MM.1S (cell line): ENCODE measurements around the gene DLG5.

Experiments used
- DNase-seq: peaks from one replicate; pipeline ENCODE4 v3.0.0-alpha.2; 2015
- H2AFZ ChIP-seq: fragments of 300-600 bp; sonication (generic); 2 replicates; pipeline ENCODE4 v1.6.0; 2016; ENCODE audit warnings: antibody characterized with exemption, low read length
- H3F3A ChIP-seq: fragments of 300-600 bp; sonication (generic); 2 replicates; pipeline ENCODE4 v1.6.1; 2016; ENCODE audit warnings: mild to moderate bottlenecking, antibody characterized with exemption, low read length, moderate library complexity, mixed read lengths; ENCODE audit not compliant: insufficient read depth
- H3K27ac ChIP-seq: fragments of 300-600 bp; sonication (generic); 2 replicates; pipeline ENCODE4 v1.5.1; 2016; ENCODE audit warnings: mild to moderate bottlenecking, low read length
- H3K27me3 ChIP-seq: fragments of 300-600 bp; sonication (generic); replicated peaks from 2 replicates; pipeline ENCODE4 v1.6.0; 2016; ENCODE audit warnings: low read length; ENCODE audit not compliant: insufficient read depth
- H3K36me3 ChIP-seq: fragments of 300-600 bp; sonication (generic); replicated peaks from 2 replicates; pipeline ENCODE4 v1.6.1; 2016; ENCODE audit warnings: mild to moderate bottlenecking, low read length, mixed read lengths; ENCODE audit not compliant: insufficient read depth
- H3K4me1 ChIP-seq: fragments of 300-600 bp; sonication (generic); 2 replicates; pipeline ENCODE4 v1.6.1; 2016; ENCODE audit warnings: low read length, mixed read lengths
- H3K4me2 ChIP-seq: fragments of 300-600 bp; sonication (generic); 2 replicates; pipeline ENCODE4 v1.6.0; 2016; ENCODE audit warnings: low read depth, low read length
- H3K4me3 ChIP-seq: fragments of 300-600 bp; sonication (generic); 2 replicates; pipeline ENCODE4 v1.5.1; 2016; ENCODE audit warnings: low read length, mixed read lengths
- H3K79me2 ChIP-seq: fragments of 300-600 bp; sonication (generic); 2 replicates; pipeline ENCODE4 v1.6.1; 2016; ENCODE audit warnings: mixed run types, low read length, mixed read lengths
- H3K9ac ChIP-seq: fragments of 300-600 bp; sonication (generic); 2 replicates; pipeline ENCODE4 v1.6.1; 2016; ENCODE audit warnings: low read length, mixed read lengths
- H3K9me2 ChIP-seq: fragments of 300-600 bp; sonication (generic); replicated peaks from 2 replicates; pipeline ENCODE4 v1.6.1; 2016; ENCODE audit warnings: mild to moderate bottlenecking, low read length, mixed read lengths; ENCODE audit not compliant: insufficient read depth
- H3K9me3 ChIP-seq: fragments of 300-600 bp; sonication (generic); replicated peaks from 2 replicates; pipeline ENCODE4 v1.6.1; 2016; ENCODE audit warnings: mild to moderate bottlenecking, low read length, mixed read lengths; ENCODE audit not compliant: insufficient read depth
- H4K20me1 ChIP-seq: fragments of 300-600 bp; sonication (generic); 2 replicates; pipeline ENCODE4 v1.6.1; 2016; ENCODE audit warnings: mild to moderate bottlenecking, low read length, moderate library complexity, mixed read lengths; ENCODE audit not compliant: insufficient read depth
- CTCF ChIP-seq: fragments of 300-600 bp; sonication (generic); IDR thresholded peaks from 2 replicates; pipeline ENCODE4 v1.5.1; 2016; ENCODE audit warnings: antibody characterized with exemption, low read length, mixed read lengths
- EZH2 ChIP-seq: fragments of 300-600 bp; sonication (generic); optimal IDR thresholded peaks from 2 replicates; pipeline ENCODE3; 2017; ENCODE audit warnings: low read depth, mild to moderate bottlenecking, antibody characterized with exemption, low read length, mixed read lengths
- EZH2phosphoT487 ChIP-seq: fragments of 300-600 bp; sonication (generic); IDR thresholded peaks from 2 replicates; pipeline ENCODE4 v1.6.1; 2018; ENCODE audit warnings: antibody characterized with exemption, low read length

DLG5 gene

DNA sequence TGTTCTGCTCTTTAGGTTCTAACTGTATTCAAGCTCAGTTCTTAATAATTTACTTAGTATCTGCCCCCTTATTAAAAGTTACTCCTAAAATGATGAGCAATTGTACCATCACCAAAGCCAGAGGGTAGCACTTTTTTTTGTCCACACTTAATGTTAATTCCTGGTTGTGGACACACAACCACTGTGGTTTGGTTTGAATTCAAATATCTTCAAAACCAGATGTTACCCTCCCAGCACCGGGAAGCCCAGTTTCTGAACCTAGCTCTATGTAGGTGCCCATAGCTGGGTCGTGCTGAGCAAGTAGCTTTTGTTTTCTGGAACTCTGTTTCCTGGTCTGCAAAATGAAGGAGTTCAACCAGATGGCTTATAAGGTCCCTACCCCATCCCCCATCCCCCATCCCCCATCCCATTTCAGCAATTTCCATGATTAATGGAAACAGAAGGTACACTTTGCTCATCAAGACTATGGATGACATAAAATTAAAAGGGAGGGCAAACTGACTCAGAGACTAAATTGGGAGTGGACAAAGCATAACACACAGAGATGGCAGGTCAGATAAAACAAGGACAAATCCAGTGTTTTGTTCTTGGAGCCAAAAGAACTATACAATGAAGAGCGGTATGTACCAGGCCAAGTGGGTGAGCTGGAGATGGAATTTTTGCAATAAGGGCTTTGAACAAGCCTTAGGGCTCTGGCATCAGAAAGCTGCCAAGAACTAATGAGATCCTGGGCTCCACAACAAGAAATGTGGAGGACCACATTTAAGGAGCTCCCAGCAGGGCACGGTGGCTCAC is 56.7 kb downstream of the DLG5 start:
- DNase-seq, result no peak
- no peak overlapping the region for H2AFZ ChIP-seq
- H3K9me2 ChIP-seq, result no peaks in the 10 kb centered on the region
- H3K4me1 ChIP-seq, result no peaks in the 10 kb centered on the region
- no peaks in the 10 kb centered on the region for H3K9me3 ChIP-seq
- no peak overlapping the region for H3K27ac ChIP-seq
- TF ChIP-seq EZH2 (no peak), CTCF (no peak), EZH2phosphoT487 (no peak)
- no peak overlapping the region for H3K9ac ChIP-seq
- H3K27me3 ChIP-seq, result no peaks in the 10 kb centered on the region
- no peaks in the 10 kb centered on the region for H3K36me3 ChIP-seq
- no peak overlapping the region for H3K4me3 ChIP-seq
- no peaks in the 10 kb centered on the region for H3F3A ChIP-seq
- no peaks in the 10 kb centered on the region for H4K20me1 ChIP-seq
- H3K79me2 ChIP-seq, result 0 out of 2 replicates have a peak, but pooled peaks cover 5% of the 10 kb centered on the region
- no peak overlapping the region for H3K4me2 ChIP-seq

- TF ChIP-seq EZH2phosphoT487, result no peak
- TF ChIP-seq CTCF, result no peak
- TF ChIP-seq EZH2, result no peak
- H3F3A ChIP-seq, result no peaks in the 10 kb centered on the region
- no peak overlapping the region for H3K4me3 ChIP-seq
- H4K20me1 ChIP-seq, result no peaks in the 10 kb centered on the region
- no peaks in the 10 kb centered on the region for H3K4me1 ChIP-seq
- H3K9ac ChIP-seq, result no peak overlapping the region
- H3K9me2 ChIP-seq, result no peaks in the 10 kb centered on the region
- no peak overlapping the region for H3K4me2 ChIP-seq
- H2AFZ ChIP-seq, result no peak overlapping the region
- H3K36me3 ChIP-seq, result no peaks in the 10 kb centered on the region
- no peak overlapping the region for H3K27ac ChIP-seq
- no peaks in the 10 kb centered on the region for H3K27me3 ChIP-seq
- no peak for DNase-seq
- H3K9me3 ChIP-seq, result no peaks in the 10 kb centered on the region
- H3K79me2 ChIP-seq, result no peaks in the 10 kb centered on the region
These were observed 58.0 kb downstream of the DLG5 start for GRCh38 chr10:77868523-77868922.

GRCh38 chr10:77867124-77867719 is 59.3 kb downstream of the DLG5 start:
- no peaks in the 10 kb centered on the region for H3K9me2 ChIP-seq
- H3K4me2 ChIP-seq, result no peak overlapping the region
- no peak overlapping the region for H3K4me3 ChIP-seq
- no peaks in the 10 kb centered on the region for H3K4me1 ChIP-seq
- no peaks in the 10 kb centered on the region for H3K79me2 ChIP-seq
- H3F3A ChIP-seq, result no peaks in the 10 kb centered on the region
- no peak overlapping the region for H2AFZ ChIP-seq
- TF ChIP-seq CTCF (no peak), EZH2phosphoT487 (no peak), EZH2 (no peak)
- no peak for DNase-seq
- H3K9ac ChIP-seq, result no peak overlapping the region
- no peaks in the 10 kb centered on the region for H3K27me3 ChIP-seq
- no peaks in the 10 kb centered on the region for H4K20me1 ChIP-seq
- no peak overlapping the region for H3K27ac ChIP-seq
- no peaks in the 10 kb centered on the region for H3K36me3 ChIP-seq
- H3K9me3 ChIP-seq, result no peaks in the 10 kb centered on the region
